Uterus (tissue), 2 donors: ENCODE measurements around the gene SLC24A5.

Source experiments
- CTCF ChIP-seq, 4 experiments: fragments of 200-600 bp in 2 of 4; fragments of 450-650 bp in 2 of 4; sonication (generic) in 2 of 4; IDR thresholded peaks; one replicate each; pipeline ENCODE4 v1.5.1; 2016 to 2019; ENCODE audit warnings: antibody characterized with exemption in 4 of 4, mild to moderate bottlenecking in 2 of 4, moderate library complexity in 1 of 4
- POLR2A ChIP-seq, 2 donors: fragments of 450-650 bp; IDR thresholded peaks; one replicate each; pipeline ENCODE4 v1.6.1; 2016; ENCODE audit warnings: antibody characterized with exemption in 2 of 2, mild to moderate bottlenecking in 1 of 2, moderate library complexity in 1 of 2

- TF ChIP-seq CTCF (IDR thresholded peaks at IDR 0.05) (no peak), POLR2A (IDR thresholded peaks at IDR 0.05) (no peak)
Measured at GRCh38 chr15:48119277-48119676, 1.5 kb upstream of the SLC24A5 start.
